Measurements from ENCODE around the gene CORO2B.
"Not testable (repeated sequence)": the region's sequence is repeated elsewhere in the genome, so short reads cannot be mapped to it uniquely, and the experiment has no call there.

The CORO2B gene

DNA sequence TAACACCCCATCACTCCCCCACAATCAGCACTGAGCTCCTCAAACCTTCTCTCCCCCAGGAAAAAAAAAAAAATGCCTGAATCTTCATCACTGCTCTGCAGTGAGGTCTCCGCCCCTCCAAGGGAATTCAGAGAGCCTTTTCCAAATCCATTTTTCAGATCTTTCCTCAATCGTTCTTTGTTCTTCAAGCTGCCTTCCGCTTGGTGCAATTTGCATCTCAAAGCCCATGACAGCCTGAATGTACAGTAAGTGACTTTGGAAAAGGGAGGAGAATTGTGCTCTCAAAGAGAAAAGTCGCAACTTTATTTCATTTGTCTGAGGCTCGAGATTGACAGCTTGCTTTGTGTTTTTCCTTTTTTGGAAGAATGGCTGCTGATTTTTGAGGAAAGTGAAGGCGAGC, 75.0 kb downstream of the CORO2B start:
- no peak for DNase-seq

DNA sequence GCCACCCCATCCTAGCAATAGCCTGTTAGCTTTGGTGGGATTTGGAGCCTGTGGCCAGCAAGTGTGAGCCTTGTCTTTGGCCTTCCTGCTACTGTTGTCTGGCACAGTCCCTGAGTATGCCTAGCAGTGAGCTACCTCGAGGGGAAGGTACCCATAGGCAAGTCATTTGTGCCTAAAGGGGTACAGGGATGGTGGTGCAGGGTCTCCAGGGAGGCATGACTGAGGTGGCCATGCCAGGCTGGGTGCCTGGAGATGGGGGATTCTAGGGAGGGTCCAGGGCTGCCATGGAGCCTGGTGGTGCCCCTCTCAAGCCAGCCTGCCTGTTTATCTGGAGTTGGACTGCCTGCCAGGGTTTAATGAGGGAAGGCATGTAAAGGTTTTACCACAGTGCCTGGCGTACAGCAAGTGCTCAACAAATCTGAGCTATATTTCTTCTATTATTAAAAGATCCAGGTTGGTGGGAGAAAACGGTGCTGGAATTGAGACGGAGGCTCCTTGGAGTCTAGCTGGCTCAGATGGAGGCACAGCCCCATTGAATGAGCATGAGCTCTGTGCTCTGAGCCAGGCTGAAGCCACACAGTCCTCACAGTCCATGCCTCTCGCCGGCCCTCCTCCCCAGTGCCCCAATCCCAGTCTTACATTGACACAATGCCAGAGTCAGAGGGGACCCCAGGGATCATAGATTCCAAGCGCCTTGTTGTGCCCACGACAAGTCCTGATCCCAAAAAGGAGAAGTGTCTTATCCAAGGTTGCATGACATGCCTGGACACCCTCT, 76.2 kb downstream of the CORO2B start:
- DNase-seq: no peak

DNA sequence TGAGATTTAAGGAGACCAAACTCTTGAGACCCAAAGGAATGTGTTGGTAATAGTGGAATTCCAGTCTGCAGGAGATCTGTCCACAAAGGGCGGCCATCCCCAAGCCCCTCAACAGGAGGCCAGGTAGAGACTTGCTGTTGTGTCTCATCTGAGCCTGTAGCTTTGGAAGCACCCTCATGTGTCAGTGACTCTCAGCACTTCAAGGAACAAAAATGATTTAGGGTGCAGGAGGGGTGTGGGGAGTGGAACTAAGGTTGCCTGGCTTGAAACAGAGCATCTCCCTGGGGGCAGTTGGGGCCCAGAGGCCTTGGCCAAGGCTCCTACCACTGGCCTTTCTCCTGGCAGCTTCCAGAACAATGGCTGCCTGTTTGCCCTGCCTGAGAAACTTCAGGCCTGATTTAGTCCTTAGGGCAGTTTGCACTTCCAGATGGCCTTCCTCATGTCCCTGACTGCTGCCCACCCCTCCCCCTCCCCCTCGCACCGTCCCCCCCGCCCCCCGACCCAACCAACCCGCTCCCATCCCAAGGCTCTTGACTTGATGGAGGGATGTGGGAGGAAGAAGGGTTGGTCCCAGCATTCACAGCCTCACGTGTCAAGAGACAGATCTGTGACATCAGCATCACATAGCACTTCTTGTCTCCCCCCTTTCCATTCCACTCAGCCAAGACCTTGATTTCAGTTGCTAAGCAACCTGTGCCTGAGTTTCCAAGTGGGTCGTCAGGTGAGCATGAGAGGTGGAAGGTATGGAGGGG, 77.1 kb downstream of the CORO2B start:
- no peak for DNase-seq

- no peak for DNase-seq
Observed at GRCh38 chr15:68656438-68656739, 77.6 kb downstream of the CORO2B start.

DNA sequence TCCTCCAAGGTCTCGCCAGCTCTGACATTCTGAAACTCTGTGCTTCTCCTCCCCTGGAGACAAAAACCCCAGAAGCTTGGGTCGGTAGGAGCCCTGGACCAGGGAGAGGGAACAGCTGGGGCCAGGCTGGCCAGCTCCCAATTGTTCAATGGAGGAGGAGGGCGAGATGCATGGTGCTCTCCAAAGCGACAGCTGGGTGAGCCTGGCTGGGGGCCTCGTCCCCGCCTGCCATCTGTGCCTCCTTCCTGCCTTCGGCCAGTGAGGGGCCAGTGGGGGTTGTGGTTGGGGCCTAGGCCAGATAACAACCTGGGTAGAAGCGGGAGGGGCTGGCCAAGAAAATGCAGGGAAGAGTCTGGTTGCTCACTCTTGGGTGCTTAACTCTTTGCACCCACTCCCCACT, 79.4 kb downstream of the CORO2B start:
- no peak for DNase-seq

DNA sequence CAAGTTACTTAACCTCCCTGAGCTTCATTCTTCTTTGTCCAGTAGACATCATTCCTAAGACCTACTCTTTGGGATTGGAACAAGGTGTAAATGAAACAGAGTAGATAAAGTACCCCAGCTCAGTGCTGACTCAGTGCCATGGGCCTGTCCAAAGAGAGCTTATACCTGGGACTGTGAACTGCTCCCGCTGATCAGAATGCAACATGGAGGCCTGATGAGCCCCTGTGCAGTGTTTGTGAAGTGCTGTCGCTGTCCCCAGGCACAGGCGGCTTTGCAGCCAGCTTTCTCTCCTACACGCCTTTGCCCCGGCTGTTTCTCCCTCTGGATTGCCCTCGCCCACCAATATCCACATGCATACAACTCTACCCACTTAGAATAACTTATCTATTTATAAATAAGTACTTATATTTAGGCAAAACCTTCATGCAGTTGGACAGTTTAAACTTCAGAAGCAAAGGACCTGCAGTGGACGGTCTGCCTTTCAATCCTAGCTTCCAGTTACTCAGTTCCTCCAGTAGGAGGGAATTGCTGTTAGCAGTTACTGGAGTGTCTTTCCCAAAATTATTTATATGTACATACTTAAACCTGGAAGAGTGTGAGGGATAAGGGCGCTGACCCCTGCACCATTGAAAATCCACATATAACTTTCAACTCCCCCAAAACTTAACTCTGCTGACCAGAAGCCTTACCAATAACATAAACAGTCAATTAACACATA, 80.0 kb downstream of the CORO2B start:
- no peak for DNase-seq

DNA sequence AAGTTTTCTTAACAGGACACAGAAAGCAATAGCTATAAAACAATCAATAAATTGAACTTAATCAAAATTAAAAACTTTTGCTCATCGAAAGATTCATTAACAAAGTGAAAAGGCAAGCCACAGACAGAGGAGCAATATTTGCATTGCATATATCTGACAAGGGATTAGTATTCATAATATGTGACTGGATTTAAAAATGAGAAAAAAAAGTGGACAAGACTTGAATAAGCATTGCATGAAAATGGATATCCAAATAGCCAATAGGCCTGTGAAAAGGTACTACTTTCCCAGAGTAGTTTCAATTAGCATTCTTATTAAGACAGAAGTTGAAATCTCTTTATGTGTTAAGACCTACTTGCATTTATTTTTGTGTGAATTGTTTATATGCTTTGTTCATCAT, 84.7 kb downstream of the CORO2B start:
- DNase-seq: no peak

DNA sequence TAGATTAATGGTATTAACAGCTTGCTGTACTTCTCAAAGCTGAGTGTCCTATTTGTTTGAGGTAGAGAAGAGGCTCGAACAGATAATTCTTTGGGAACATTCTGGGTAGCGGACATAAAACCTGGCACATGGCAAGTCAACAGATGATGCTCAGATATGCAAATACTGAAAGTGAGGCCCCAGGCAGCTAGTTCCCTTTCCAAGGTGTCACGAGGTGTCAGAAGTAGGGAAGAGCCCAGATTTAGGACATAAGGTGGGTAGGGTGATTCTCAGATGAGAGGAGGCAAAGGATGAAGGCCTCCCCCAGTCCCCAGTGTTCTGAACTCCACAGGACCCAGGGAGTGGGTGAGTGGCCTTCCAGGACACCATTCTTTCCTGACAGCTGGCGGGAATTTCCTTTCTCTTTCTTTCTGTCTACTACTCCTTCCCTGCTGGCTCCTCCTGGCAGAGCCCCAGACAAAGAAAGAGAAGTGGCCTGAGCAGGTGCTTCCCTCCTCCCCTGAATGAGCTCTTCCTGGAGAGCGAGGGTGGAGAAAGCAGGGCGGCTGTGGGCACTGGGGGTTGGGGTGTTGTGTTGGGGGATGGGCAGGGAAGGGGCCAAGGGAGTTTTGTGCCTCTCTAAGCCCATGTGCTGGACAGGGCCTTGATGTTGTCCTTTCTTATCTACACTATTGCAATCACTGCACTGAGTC, 87.5 kb downstream of the CORO2B start:
- no peak for DNase-seq

- DNase-seq: no peak
Observed at GRCh38 chr15:68666812-68667450, 88.1 kb downstream of the CORO2B start.

DNA sequence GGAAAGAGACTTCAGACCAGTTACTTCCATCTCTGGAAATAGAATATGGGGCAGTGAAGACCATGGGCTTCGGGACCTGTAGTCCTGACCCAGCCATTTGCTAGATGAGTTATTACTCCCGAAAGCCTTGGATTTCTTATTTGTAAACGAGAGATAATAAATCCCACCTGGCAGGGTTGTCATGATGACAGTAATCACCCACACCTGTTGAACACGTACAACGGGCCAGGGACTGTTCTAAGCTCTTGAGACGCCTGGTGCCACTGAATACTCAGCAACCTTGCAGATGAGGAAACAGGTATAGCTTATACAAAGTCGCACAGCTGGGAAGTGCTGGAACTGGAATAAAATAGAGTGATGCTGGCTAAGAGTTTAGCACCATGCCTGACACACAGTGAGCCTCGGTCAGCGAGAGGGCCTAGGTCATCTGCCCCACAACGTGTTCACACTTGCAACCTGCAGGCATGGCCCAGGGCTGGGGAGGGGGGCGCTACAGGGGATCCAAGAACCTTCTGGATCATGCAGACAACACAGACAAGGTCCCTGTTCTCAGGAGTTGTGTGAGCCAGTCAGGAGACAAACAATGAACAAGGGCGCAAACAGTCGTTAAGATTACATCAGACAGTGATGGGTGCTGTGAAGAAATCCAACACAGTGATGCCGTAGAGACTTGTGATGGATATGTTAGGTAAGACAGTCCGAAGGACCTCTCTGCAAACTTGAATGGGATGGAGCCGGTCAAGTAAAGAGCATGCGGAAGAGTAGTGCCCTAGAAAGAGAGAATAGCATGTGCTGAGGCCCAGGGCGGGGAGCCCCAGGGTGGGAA, 89.2 kb downstream of the CORO2B start:
- DNase-seq: no peak

- DNase-seq: no peak
Observed at GRCh38 chr15:68668926-68669600, 90.3 kb downstream of the CORO2B start.

GRCh38 chr15:68672251-68672650, 93.5 kb downstream of the CORO2B start:
- DNase-seq: no peak

GRCh38 chr15:68672781-68673205, 94.0 kb downstream of the CORO2B start:
- DNase-seq: no peak

DNA sequence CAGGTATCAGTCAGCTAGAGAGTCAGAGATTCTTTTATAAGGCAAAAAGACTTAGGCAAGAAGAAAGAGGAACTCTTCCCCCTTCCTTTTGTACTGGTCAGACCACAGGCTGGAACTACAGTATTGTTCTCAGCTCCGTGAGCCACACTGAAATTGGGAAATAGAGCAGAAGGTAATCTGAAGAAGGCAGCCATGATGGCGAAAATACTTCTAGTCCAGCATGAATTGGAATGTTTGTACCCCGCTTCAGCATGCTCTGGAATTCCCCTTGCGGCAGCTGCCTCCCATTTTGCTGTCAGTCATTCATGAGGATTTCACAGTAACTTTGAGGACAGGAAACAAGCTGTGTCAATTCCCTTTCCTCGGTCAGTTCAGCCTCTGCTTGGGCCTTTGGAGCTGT, 96.2 kb downstream of the CORO2B start:
- DNase-seq: no peak

- DNase-seq: no peak
Observed at GRCh38 chr15:68676011-68676605, 97.3 kb downstream of the CORO2B start.

- no peak for DNase-seq
Observed at GRCh38 chr15:68676926-68677325, 98.1 kb downstream of the CORO2B start.

DNA sequence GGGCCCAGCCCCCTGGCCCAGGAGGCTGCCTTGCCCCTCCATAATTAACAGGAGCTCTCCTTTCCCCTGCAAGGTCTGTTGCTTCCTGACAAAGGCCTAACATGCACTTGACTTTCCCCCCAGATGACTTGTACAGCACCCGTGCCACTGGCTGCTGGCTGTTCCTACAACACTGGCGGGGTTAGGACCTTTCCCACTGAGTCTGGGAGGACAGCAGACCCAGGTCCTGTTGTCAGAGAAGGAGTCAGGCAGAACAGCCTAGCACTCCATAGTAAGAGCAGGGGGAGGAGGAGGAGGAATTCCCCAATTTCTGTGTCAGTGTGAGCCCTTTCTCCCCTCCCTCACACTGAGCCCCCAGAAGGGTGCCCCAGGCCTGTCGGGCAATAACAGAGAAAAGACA, 99.2 kb downstream of the CORO2B start:
- DNase-seq: no peak

GRCh38 chr15:68678746-68679145, 100.0 kb downstream of the CORO2B start:
- DNase-seq: no peak

GRCh38 chr15:68679161-68679560, 100.4 kb downstream of the CORO2B start:
- no peak for DNase-seq

- DNase-seq: no peak
Observed at GRCh38 chr15:68679961-68680371, 101.2 kb downstream of the CORO2B start.

GRCh38 chr15:68680756-68681155, 102.0 kb downstream of the CORO2B start:
- DNase-seq: not testable (repeated sequence)

All from amniotic stem cell (primary cell).